ENCODE results near the gene GNG12. TPM values are rescaled to one million over a fixed set of nuclear protein-coding genes. Genes with fewer than 3 reads are reported as not detected.
A peak's percentile ranks its signal among the peaks of the same experiment; 100 is the strongest.

GNG12 gene
- total and polyA plus RNA-seq, 4 experiments from 2014 or later: not detected

GRCh38 chr1:67862685-67863084 lies 29.4 kb upstream of the GNG12 start:
- Histone ChIP-seq H3K4me1 (ENCODE audit: insufficient read depth, low read length) (no peaks in the 10 kb centered on the region), H3K27ac (ENCODE audit: low read depth, low read length) (no peak overlapping the region), H3K36me3 (ENCODE audit: insufficient read depth, low read length) (no peaks in the 10 kb centered on the region), H3K4me3 (ENCODE audit: low read length in 2 of 2) (no peak overlapping the region), H3K9me3 (ENCODE audit: control insufficient read depth in 1 of 2, low read length in 2 of 2) (no peaks in the 10 kb centered on the region), H3K27me3 (ENCODE audit: insufficient read depth, low read length) (no peaks in the 10 kb centered on the region)
- no peaks in the 10 kb centered on the region for H3K4me1 Mint-ChIP-seq
- DNase-seq: no peak
- H3K9me3 Mint-ChIP-seq: no peaks in the 10 kb centered on the region
- no peaks in the 10 kb centered on the region for H3K36me3 Mint-ChIP-seq
- CTCF ChIA-PET (ENCODE audit: partially characterized antibody): no interaction called here
- intact Hi-C loops (cut with micrococcal nuclease): no loop called here
- peaks cover 8 to 19% of the 10 kb centered on the region in 2 donors for H3K27me3 Mint-ChIP-seq
- H3K27ac Mint-ChIP-seq: no peak overlapping the region
- no peak overlapping the region for H3K4me3 Mint-ChIP-seq
- POLR2A ChIA-PET (ENCODE audit: partially characterized antibody): no interaction called here

GRCh38 chr1:67861856-67862516 lies 28.7 kb upstream of the GNG12 start:
- no peak overlapping the region for H3K4me3 ChIP-seq (ENCODE audit: low read length in 2 of 2)
- ChIA-PET CTCF (ENCODE audit: partially characterized antibody) (no interaction called here), POLR2A (ENCODE audit: partially characterized antibody) (no interaction called here)
- Mint-ChIP-seq H3K4me3 (no peak overlapping the region), H3K27ac (no peak overlapping the region), H3K36me3 (no peaks in the 10 kb centered on the region), H3K27me3 (peaks cover 8 to 19% of the 10 kb centered on the region in 2 donors), H3K9me3 (no peaks in the 10 kb centered on the region), H3K4me1 (no peaks in the 10 kb centered on the region)
- intact Hi-C loops (cut with micrococcal nuclease): no loop called here
- H3K4me1 ChIP-seq (ENCODE audit: insufficient read depth, low read length): no peaks in the 10 kb centered on the region
- no peaks in the 10 kb centered on the region for H3K9me3 ChIP-seq (ENCODE audit: control insufficient read depth in 1 of 2, low read length in 2 of 2)
- no peak for DNase-seq
- no peaks in the 10 kb centered on the region for H3K27me3 ChIP-seq (ENCODE audit: insufficient read depth, low read length)
- H3K36me3 ChIP-seq (ENCODE audit: insufficient read depth, low read length): no peaks in the 10 kb centered on the region
- no peak overlapping the region for H3K27ac ChIP-seq (ENCODE audit: low read depth, low read length)

- Histone ChIP-seq H3K4me1 (ENCODE audit: insufficient read depth, low read length) (no peaks in the 10 kb centered on the region), H3K27me3 (ENCODE audit: insufficient read depth, low read length) (no peaks in the 10 kb centered on the region), H3K4me3 (ENCODE audit: low read length in 2 of 2) (no peak overlapping the region), H3K36me3 (ENCODE audit: insufficient read depth, low read length) (no peaks in the 10 kb centered on the region), H3K9me3 (ENCODE audit: control insufficient read depth in 1 of 2, low read length in 2 of 2) (no peaks in the 10 kb centered on the region), H3K27ac (ENCODE audit: low read depth, low read length) (no peak overlapping the region)
- peaks cover 8 to 19% of the 10 kb centered on the region in 2 donors for H3K27me3 Mint-ChIP-seq
- no peak overlapping the region for H3K27ac Mint-ChIP-seq
- no peaks in the 10 kb centered on the region for H3K9me3 Mint-ChIP-seq
- ChIA-PET CTCF (ENCODE audit: partially characterized antibody) (interaction anchor here (1.1 kb wide), 1 partner anchor 10 kb away, joined by 4 read pairs; no protein-coding TSS in a partner anchor), POLR2A (ENCODE audit: partially characterized antibody) (no interaction called here)
- intact Hi-C loops (cut with micrococcal nuclease): no loop called here
- H3K36me3 Mint-ChIP-seq: no peaks in the 10 kb centered on the region
- H3K4me3 Mint-ChIP-seq: no peak overlapping the region
- DNase-seq: no peak
- no peaks in the 10 kb centered on the region for H3K4me1 Mint-ChIP-seq
Observed at GRCh38 chr1:67860776-67861175, 27.5 kb upstream of the GNG12 start.

- Mint-ChIP-seq H3K36me3 (no peaks in the 10 kb centered on the region), H3K27ac (no peak overlapping the region), H3K27me3 (peaks cover 4 to 8% of the 10 kb centered on the region in 2 donors), H3K4me1 (no peaks in the 10 kb centered on the region), H3K4me3 (no peak overlapping the region), H3K9me3 (no peaks in the 10 kb centered on the region)
- intact Hi-C loops (cut with micrococcal nuclease): no loop called here
- CTCF ChIA-PET (ENCODE audit: partially characterized antibody): interaction anchor here (0.7 kb wide), 1 partner anchor 27 kb away, joined by 3 read pairs; no protein-coding TSS in a partner anchor
- no peaks in the 10 kb centered on the region for H3K27me3 ChIP-seq (ENCODE audit: insufficient read depth, low read length)
- H3K9me3 ChIP-seq (ENCODE audit: control insufficient read depth in 1 of 2, low read length in 2 of 2): no peaks in the 10 kb centered on the region
- no peak overlapping the region for H3K4me3 ChIP-seq (ENCODE audit: low read length in 2 of 2)
- H3K36me3 ChIP-seq (ENCODE audit: insufficient read depth, low read length): no peaks in the 10 kb centered on the region
- no peak for DNase-seq
- POLR2A ChIA-PET (ENCODE audit: partially characterized antibody): no interaction called here
- no peaks in the 10 kb centered on the region for H3K4me1 ChIP-seq (ENCODE audit: insufficient read depth, low read length)
- H3K27ac ChIP-seq (ENCODE audit: low read depth, low read length): no peak overlapping the region
Observed at GRCh38 chr1:67856921-67857320, 23.7 kb upstream of the GNG12 start.

- H3K9me3 Mint-ChIP-seq: no peaks in the 10 kb centered on the region
- Histone ChIP-seq H3K27ac (ENCODE audit: low read depth, low read length) (no peak overlapping the region), H3K9me3 (ENCODE audit: control insufficient read depth in 1 of 2, low read length in 2 of 2) (no peaks in the 10 kb centered on the region), H3K4me3 (ENCODE audit: low read length in 2 of 2) (no peak overlapping the region), H3K27me3 (ENCODE audit: insufficient read depth, low read length) (no peaks in the 10 kb centered on the region), H3K36me3 (ENCODE audit: insufficient read depth, low read length) (no peaks in the 10 kb centered on the region), H3K4me1 (ENCODE audit: insufficient read depth, low read length) (no peaks in the 10 kb centered on the region)
- H3K4me1 Mint-ChIP-seq: no peaks in the 10 kb centered on the region
- DNase-seq: no peak
- intact Hi-C loops (cut with micrococcal nuclease): no loop called here
- ChIA-PET CTCF (ENCODE audit: partially characterized antibody) (no interaction called here), POLR2A (ENCODE audit: partially characterized antibody) (no interaction called here)
- H3K27me3 Mint-ChIP-seq: peaks cover 6 to 7% of the 10 kb centered on the region in 2 donors
- H3K36me3 Mint-ChIP-seq: no peaks in the 10 kb centered on the region
- no peak overlapping the region for H3K4me3 Mint-ChIP-seq
- H3K27ac Mint-ChIP-seq: no peak overlapping the region
Observed at GRCh38 chr1:67855961-67856360, 22.7 kb upstream of the GNG12 start.

GRCh38 chr1:67855444-67855843 lies 22.2 kb upstream of the GNG12 start:
- Histone ChIP-seq H3K9me3 (ENCODE audit: control insufficient read depth in 1 of 2, low read length in 2 of 2) (no peaks in the 10 kb centered on the region), H3K27me3 (ENCODE audit: insufficient read depth, low read length) (no peaks in the 10 kb centered on the region), H3K4me3 (ENCODE audit: low read length in 2 of 2) (no peak overlapping the region), H3K27ac (ENCODE audit: low read depth, low read length) (no peak overlapping the region), H3K4me1 (ENCODE audit: insufficient read depth, low read length) (no peaks in the 10 kb centered on the region), H3K36me3 (ENCODE audit: insufficient read depth, low read length) (no peaks in the 10 kb centered on the region)
- Mint-ChIP-seq H3K4me3 (no peak overlapping the region), H3K36me3 (no peaks in the 10 kb centered on the region), H3K27me3 (peaks cover 4% of the 10 kb centered on the region in 2 donors), H3K9me3 (no peaks in the 10 kb centered on the region), H3K27ac (peak overlapping the region in 1 of 7 donors; percentile 62), H3K4me1 (no peaks in the 10 kb centered on the region)
- CTCF ChIA-PET (ENCODE audit: partially characterized antibody): no interaction called here
- DNase-seq: no peak
- intact Hi-C loops (cut with micrococcal nuclease): no loop called here
- POLR2A ChIA-PET (ENCODE audit: partially characterized antibody): no interaction called here

- Histone ChIP-seq H3K4me1 (ENCODE audit: insufficient read depth, low read length) (no peaks in the 10 kb centered on the region), H3K9me3 (ENCODE audit: control insufficient read depth in 1 of 2, low read length in 2 of 2) (no peaks in the 10 kb centered on the region), H3K36me3 (ENCODE audit: insufficient read depth, low read length) (no peaks in the 10 kb centered on the region), H3K27ac (ENCODE audit: low read depth, low read length) (no peak overlapping the region), H3K4me3 (ENCODE audit: low read length in 2 of 2) (no peak overlapping the region), H3K27me3 (ENCODE audit: insufficient read depth, low read length) (no peaks in the 10 kb centered on the region)
- ChIA-PET POLR2A (ENCODE audit: partially characterized antibody) (no interaction called here), CTCF (ENCODE audit: partially characterized antibody) (no interaction called here)
- DNase-seq: no peak
- Mint-ChIP-seq H3K27me3 (peaks cover 6 to 10% of the 10 kb centered on the region in 2 donors), H3K27ac (no peak overlapping the region), H3K9me3 (no peaks in the 10 kb centered on the region), H3K36me3 (no peaks in the 10 kb centered on the region), H3K4me1 (no peaks in the 10 kb centered on the region), H3K4me3 (no peak overlapping the region)
- intact Hi-C loops (cut with micrococcal nuclease): no loop called here
Observed at GRCh38 chr1:67853704-67854103, 20.4 kb upstream of the GNG12 start.

All from CD4-positive, alpha-beta memory T cell (primary cell).